Measurements from ENCODE around the gene CFAP46. TPM values are rescaled to one million over a fixed set of nuclear protein-coding genes. Genes with fewer than 3 reads are reported as not detected.

The CFAP46 gene
- total and polyA plus RNA-seq, 12 donors, result 0.36 to 1.9 (median 1.1) TPM

- ATAC-seq, result no peak
- intact Hi-C loops (cut with DNase I), result loop anchor here in 3 of 10 donors (10.0 kb wide), 1 partner anchor 292 kb away; no protein-coding TSS in a partner anchor
- H3K27me3 ChIP-seq, result peaks cover 0 to 67% (median 44%) of the 10 kb centered on the region in 7 donors
- H3K36me3 ChIP-seq, result no peaks in the 10 kb centered on the region
- WGBS, 2 donors, result 46 to 51% methylated on average over 30 of the region's 30 CpGs
- H3K4me1 ChIP-seq, result peaks cover 0 to 8% (median 0%) of the 10 kb centered on the region in 9 donors
- no peak overlapping the region for H3K27ac ChIP-seq
- H3K4me3 ChIP-seq, result no peak overlapping the region
- no peaks in the 10 kb centered on the region for H3K9me3 ChIP-seq
- no peak for DNase-seq
- TF ChIP-seq CTCF (IDR thresholded peaks at IDR 0.05), result no peak
These were observed 110.0 kb downstream of the CFAP46 start for GRCh38 chr10:132832186-132832969.

- no peak for DNase-seq
- 72 to 74% methylated on average over 8 of the region's 8 CpGs for WGBS, 2 donors
- Histone ChIP-seq H3K27me3 (peaks cover 0 to 45% (median 24%) of the 10 kb centered on the region in 7 donors), H3K4me1 (no peaks in the 10 kb centered on the region), H3K27ac (no peak overlapping the region), H3K9me3 (no peaks in the 10 kb centered on the region), H3K36me3 (no peaks in the 10 kb centered on the region), H3K4me3 (no peak overlapping the region)
- intact Hi-C loops (cut with DNase I), result no loop called here
- no peak for ATAC-seq
- no peak for TF ChIP-seq CTCF (IDR thresholded peaks at IDR 0.05)
These were observed 113.0 kb downstream of the CFAP46 start for GRCh38 chr10:132829403-132829802.

GRCh38 chr10:132828681-132829080 is 113.7 kb downstream of the CFAP46 start:
- WGBS, 2 donors, result 91 to 93% methylated on average over 20 of the region's 20 CpGs
- Histone ChIP-seq H3K4me1 (no peaks in the 10 kb centered on the region), H3K4me3 (no peak overlapping the region), H3K36me3 (no peaks in the 10 kb centered on the region), H3K9me3 (no peaks in the 10 kb centered on the region), H3K27ac (no peak overlapping the region), H3K27me3 (peaks cover 0 to 38% (median 17%) of the 10 kb centered on the region in 7 donors)
- no peak for DNase-seq
- ATAC-seq, result no peak
- intact Hi-C loops (cut with DNase I), result no loop called here
- no peak for TF ChIP-seq CTCF (IDR thresholded peaks at IDR 0.05)

- WGBS, 2 donors, result 86 to 89% methylated on average over 29 of the region's 29 CpGs
- Histone ChIP-seq H3K4me1 (no peaks in the 10 kb centered on the region), H3K4me3 (no peak overlapping the region), H3K9me3 (no peaks in the 10 kb centered on the region), H3K27ac (no peak overlapping the region), H3K27me3 (peaks cover 0 to 31% (median 13%) of the 10 kb centered on the region in 7 donors), H3K36me3 (no peaks in the 10 kb centered on the region)
- ATAC-seq (no peak), DNase-seq (no peak)
- intact Hi-C loops (cut with DNase I), result no loop called here
- TF ChIP-seq CTCF (IDR thresholded peaks at IDR 0.05), result no peak
These were observed 114.4 kb downstream of the CFAP46 start for GRCh38 chr10:132827861-132828539.
